ENCODE data around the gene TSPAN5.

Gene TSPAN5

DNA sequence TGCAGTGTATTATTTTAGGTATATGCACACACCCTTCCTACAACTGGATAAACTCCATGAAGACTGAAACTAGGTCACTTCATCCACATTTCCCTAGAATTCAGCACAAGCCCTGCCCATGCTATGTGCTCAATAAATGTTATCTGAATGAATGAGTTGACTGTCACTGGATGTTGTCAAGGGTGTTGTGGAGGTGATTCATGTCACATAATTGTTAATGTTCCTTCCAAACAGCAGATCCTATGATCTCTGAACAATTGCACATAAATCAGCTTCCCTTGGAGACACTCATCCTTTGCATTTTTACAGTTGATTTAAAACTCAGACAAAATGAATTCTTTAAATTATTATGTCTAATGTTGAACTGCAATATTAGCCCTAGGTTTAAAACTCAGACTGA is 154.7 kb downstream of the TSPAN5 start:
- TF ChIP-seq, protein P1, sequence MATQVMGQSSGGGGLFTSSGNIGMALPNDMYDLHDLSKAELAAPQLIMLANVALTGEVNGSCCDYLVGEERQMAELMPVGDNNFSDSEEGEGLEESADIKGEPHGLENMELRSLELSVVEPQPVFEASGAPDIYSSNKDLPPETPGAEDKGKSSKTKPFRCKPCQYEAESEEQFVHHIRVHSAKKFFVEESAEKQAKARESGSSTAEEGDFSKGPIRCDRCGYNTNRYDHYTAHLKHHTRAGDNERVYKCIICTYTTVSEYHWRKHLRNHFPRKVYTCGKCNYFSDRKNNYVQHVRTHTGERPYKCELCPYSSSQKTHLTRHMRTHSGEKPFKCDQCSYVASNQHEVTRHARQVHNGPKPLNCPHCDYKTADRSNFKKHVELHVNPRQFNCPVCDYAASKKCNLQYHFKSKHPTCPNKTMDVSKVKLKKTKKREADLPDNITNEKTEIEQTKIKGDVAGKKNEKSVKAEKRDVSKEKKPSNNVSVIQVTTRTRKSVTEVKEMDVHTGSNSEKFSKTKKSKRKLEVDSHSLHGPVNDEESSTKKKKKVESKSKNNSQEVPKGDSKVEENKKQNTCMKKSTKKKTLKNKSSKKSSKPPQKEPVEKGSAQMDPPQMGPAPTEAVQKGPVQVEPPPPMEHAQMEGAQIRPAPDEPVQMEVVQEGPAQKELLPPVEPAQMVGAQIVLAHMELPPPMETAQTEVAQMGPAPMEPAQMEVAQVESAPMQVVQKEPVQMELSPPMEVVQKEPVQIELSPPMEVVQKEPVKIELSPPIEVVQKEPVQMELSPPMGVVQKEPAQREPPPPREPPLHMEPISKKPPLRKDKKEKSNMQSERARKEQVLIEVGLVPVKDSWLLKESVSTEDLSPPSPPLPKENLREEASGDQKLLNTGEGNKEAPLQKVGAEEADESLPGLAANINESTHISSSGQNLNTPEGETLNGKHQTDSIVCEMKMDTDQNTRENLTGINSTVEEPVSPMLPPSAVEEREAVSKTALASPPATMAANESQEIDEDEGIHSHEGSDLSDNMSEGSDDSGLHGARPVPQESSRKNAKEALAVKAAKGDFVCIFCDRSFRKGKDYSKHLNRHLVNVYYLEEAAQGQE (IDR thresholded peaks at IDR 0.05; ENCODE audit: insufficient replicate concordance, low read depth): no peak
- no peak for TF ChIP-seq GABPA (IDR thresholded peaks at IDR 0.05; ENCODE audit: low read depth)
- TF ChIP-seq POLR2AphosphoS5 (IDR thresholded peaks at IDR 0.05; ENCODE audit: low read depth): no peak
- TF ChIP-seq, protein P2, sequence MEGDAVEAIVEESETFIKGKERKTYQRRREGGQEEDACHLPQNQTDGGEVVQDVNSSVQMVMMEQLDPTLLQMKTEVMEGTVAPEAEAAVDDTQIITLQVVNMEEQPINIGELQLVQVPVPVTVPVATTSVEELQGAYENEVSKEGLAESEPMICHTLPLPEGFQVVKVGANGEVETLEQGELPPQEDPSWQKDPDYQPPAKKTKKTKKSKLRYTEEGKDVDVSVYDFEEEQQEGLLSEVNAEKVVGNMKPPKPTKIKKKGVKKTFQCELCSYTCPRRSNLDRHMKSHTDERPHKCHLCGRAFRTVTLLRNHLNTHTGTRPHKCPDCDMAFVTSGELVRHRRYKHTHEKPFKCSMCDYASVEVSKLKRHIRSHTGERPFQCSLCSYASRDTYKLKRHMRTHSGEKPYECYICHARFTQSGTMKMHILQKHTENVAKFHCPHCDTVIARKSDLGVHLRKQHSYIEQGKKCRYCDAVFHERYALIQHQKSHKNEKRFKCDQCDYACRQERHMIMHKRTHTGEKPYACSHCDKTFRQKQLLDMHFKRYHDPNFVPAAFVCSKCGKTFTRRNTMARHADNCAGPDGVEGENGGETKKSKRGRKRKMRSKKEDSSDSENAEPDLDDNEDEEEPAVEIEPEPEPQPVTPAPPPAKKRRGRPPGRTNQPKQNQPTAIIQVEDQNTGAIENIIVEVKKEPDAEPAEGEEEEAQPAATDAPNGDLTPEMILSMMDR (IDR thresholded peaks at IDR 0.05; ENCODE audit: insufficient read depth, low read length): no peak
- TF ChIP-seq SPI1 (IDR thresholded peaks at IDR 0.05; ENCODE audit: borderline replicate concordance, low read depth): no peak
- Histone ChIP-seq H3K27me3 (ENCODE audit: insufficient read depth, poor library complexity, severe bottlenecking) (no peaks in the 10 kb centered on the region), H3K4me3 (replicated peaks; ENCODE audit: insufficient read depth, low read length) (no peak overlapping the region), H3K27ac (replicated peaks) (no peak overlapping the region)
- no peak for DNase-seq (ENCODE audit: low read depth in 1 of 2, low spot score in 1 of 2)

DNA sequence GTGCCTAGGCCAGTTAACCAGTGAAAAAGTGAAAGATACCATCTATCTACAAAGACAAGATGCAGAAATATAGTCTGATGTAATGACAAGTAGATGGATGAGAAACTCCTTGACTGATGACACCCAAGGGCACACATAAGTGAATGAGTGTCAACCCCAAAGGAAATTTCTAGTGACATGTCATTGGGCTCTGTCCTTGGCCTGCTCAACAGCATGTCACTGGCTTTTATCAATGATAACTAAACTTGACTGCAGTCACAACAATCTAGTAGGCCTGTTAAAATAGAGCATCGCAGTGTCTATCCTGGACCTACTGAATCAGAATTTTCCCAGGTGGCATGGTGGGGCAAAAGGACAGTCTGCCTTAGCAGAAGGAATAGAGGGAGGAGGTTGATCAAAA is 155.8 kb downstream of the TSPAN5 start:
- Histone ChIP-seq H3K4me3 (replicated peaks; ENCODE audit: insufficient read depth, low read length) (no peak overlapping the region), H3K27me3 (ENCODE audit: insufficient read depth, poor library complexity, severe bottlenecking) (no peaks in the 10 kb centered on the region), H3K27ac (replicated peaks) (no peak overlapping the region)
- TF ChIP-seq, protein P1 (IDR thresholded peaks at IDR 0.05; ENCODE audit: insufficient replicate concordance, low read depth): no peak
- TF ChIP-seq GABPA (IDR thresholded peaks at IDR 0.05; ENCODE audit: low read depth): no peak
- no peak for TF ChIP-seq SPI1 (IDR thresholded peaks at IDR 0.05; ENCODE audit: borderline replicate concordance, low read depth)
- TF ChIP-seq, protein P2 (IDR thresholded peaks at IDR 0.05; ENCODE audit: insufficient read depth, low read length): no peak
- TF ChIP-seq POLR2AphosphoS5 (IDR thresholded peaks at IDR 0.05; ENCODE audit: low read depth): no peak
- no peak for DNase-seq (ENCODE audit: low read depth in 1 of 2, low spot score in 1 of 2)

DNA sequence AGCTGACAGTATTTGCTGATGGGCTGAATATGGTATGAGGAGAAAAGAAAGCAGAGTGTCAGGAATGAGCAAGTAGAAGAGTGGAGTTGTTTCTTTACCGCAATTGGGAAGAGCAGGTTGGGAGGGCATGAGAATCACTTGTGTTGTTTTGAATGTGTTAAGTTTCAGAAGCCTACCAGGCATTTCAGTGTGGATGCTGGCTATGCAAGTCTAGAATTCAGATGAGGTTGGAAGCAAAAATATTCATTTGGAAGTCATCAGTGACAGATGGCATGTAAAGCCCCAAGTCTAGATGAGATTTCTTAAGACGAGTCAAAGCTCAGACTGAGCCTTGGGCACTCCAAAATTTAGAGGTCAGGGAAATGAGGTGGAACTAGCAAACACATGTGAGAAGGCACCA is 156.4 kb downstream of the TSPAN5 start:
- H3K27me3 ChIP-seq (ENCODE audit: insufficient read depth, poor library complexity, severe bottlenecking): no peaks in the 10 kb centered on the region
- no peak overlapping the region for H3K4me3 ChIP-seq (replicated peaks; ENCODE audit: insufficient read depth, low read length)
- TF ChIP-seq GABPA (IDR thresholded peaks at IDR 0.05; ENCODE audit: low read depth) (no peak), SPI1 (IDR thresholded peaks at IDR 0.05; ENCODE audit: borderline replicate concordance, low read depth) (no peak), POLR2AphosphoS5 (IDR thresholded peaks at IDR 0.05; ENCODE audit: low read depth) (no peak)
- TF ChIP-seq, protein P1 (IDR thresholded peaks at IDR 0.05; ENCODE audit: insufficient replicate concordance, low read depth): no peak
- TF ChIP-seq, protein P2 (IDR thresholded peaks at IDR 0.05; ENCODE audit: insufficient read depth, low read length): no peak
- DNase-seq (ENCODE audit: low read depth in 1 of 2, low spot score in 1 of 2): no peak
- H3K27ac ChIP-seq (replicated peaks): no peak overlapping the region

All from HL-60 (cell line).